K562 (cell line): ENCODE results near the gene SF3B4. TPM values are rescaled to one million over a fixed set of nuclear protein-coding genes. Genes with fewer than 3 reads are reported as not detected.
A peak's percentile ranks its signal among the peaks of the same experiment; 100 is the strongest.

Source experiments
- CSDE1 ChIP-seq, 2 experiments: fragments of 450-650 bp; IDR thresholded peaks; 2 replicates each; pipeline ENCODE4 v1.6.1; 2016; ENCODE audit warnings: mild to moderate bottlenecking in 1 of 2
- FOXO4 ChIP-seq: fragments of 450-650 bp; formaldehyde crosslinking; IDR thresholded peaks from 2 replicates; pipeline ENCODE4 v1.4.0; 2020; ENCODE audit warnings: mild to moderate bottlenecking, moderate library complexity
- PTTG1 ChIP-seq: fragments of 450-650 bp; IDR thresholded peaks from 2 replicates; pipeline ENCODE4 v1.6.1; 2016; ENCODE audit warnings: low read depth, mild to moderate bottlenecking, missing genetic modification characterization, missing compliant biosample characterization
- RAD51 ChIP-seq: fragments of 450-650 bp; IDR thresholded peaks from 2 replicates; pipeline ENCODE4 v1.7.1; 2016; ENCODE audit warnings: low read depth, mild to moderate bottlenecking, borderline replicate concordance
- RBM25 ChIP-seq: fragments of 200-400 bp; formaldehyde crosslinking; IDR thresholded peaks from 2 replicates; pipeline ENCODE4 v1.6.1; 2018; ENCODE audit warnings: low read length, low read depth, moderate library complexity; ENCODE audit not compliant: severe bottlenecking
- STAT6 ChIP-seq: sonication (generic); formaldehyde crosslinking; IDR thresholded peaks from 2 replicates; pipeline ENCODE4 v1.8.1; 2023; ENCODE audit warnings: mild to moderate bottlenecking, missing genetic modification reagents
- XRCC3 ChIP-seq: fragments of 450-650 bp; IDR thresholded peaks from 2 replicates; pipeline ENCODE4 v1.6.1; 2017; ENCODE audit warnings: mild to moderate bottlenecking, moderate library complexity
- ZNF146 ChIP-seq: IDR thresholded peaks from one replicate; pipeline ENCODE4 v1.6.1; 2018; ENCODE audit warnings: missing compliant biosample characterization; ENCODE audit not compliant: unreplicated experiment
- polyA plus RNA-seq, 8 experiments: library from polyadenylated mRNA; depleted of rRNA in 4 of 8; stranded (reverse) in 5 of 8; unstranded in 3 of 8; fragments of >200 nt; fragmentation: Nextera tagmentation in 2 of 8; fragmentation: Illumina TruSeq in 1 of 8; extraction: Ambion mirVana in 2 of 8; extraction: Trizol in 1 of 8; gene quantifications; 2 replicates each; pipeline versions ENCODE4 v1.2.1 to v1.2.3, GENCODE V29; 2011 to 2014; ENCODE audit warnings: inconsistent platforms in 1 of 8, missing spikeins in 1 of 8
- total RNA-seq, 7 experiments: library from RNA; depleted of rRNA in 6 of 7; stranded (reverse); fragments of >200 nt in 6 of 7; fragmentation: Illumina TruSeq in 2 of 7; extraction: Trizol in 2 of 7; gene quantifications; 2 replicates each; pipeline versions ENCODE4 v1.2.1 to v1.2.3, GENCODE V29; 2011 to 2021; ENCODE audit warnings: low replicate concordance in 1 of 7
- TF ChIP-seq, protein P1 (sequence below), 2 experiments: fragments of 200-800 bp in 1 of 2; sonication (Bioruptor generic) in 1 of 2; sonication (generic) in 1 of 2; formaldehyde crosslinking in 1 of 2; IDR thresholded peaks in 1 of 2; conservative IDR thresholded peaks in 1 of 2; 2 replicates each; pipeline versions ENCODE4 v1.5.0 to v1.6.1; 2016 to 2020; ENCODE audit warnings: missing compliant biosample characterization in 1 of 2, missing genetic modification characterization in 1 of 2, missing genetic modification reagents in 1 of 2
- TF ChIP-seq, protein P2 (sequence below): fragments of 450-650 bp; IDR thresholded peaks from 2 replicates; pipeline ENCODE4 v1.6.1; 2016; ENCODE audit warnings: borderline replicate concordance
- TF ChIP-seq, protein P3 (sequence below), 2 experiments: fragments of 150-350 bp in 1 of 2; IDR thresholded peaks; 2 replicates each; pipeline ENCODE4 v1.6.1; 2012 to 2016; ENCODE audit warnings: low read depth in 2 of 2, low read length in 2 of 2, mild to moderate bottlenecking in 1 of 2, moderate library complexity in 1 of 2
- TF ChIP-seq, protein P4 (sequence below): sonication (generic); formaldehyde crosslinking; IDR thresholded peaks from 2 replicates; pipeline ENCODE4 v1.8.1; 2023; ENCODE audit warnings: mild to moderate bottlenecking, missing genetic modification reagents

SF3B4 gene
- total and polyA plus RNA-seq, 9 of the 15 experiments (the other 6 are each of a cell fraction or from before 2014, with no cell fraction given) = 3.0 to 88.0 (median 26.1) TPM

- TF ChIP-seq STAT6 (CRISPR knock-in tag) (no peak; the same call in 1 of the 2 replicates), RAD51 (no peak), PTTG1 (tag) (no peak), XRCC3 (no peak), FOXO4 (CRISPR knock-in tag) (no peak), ZNF146 (CRISPR knock-in tag) (no peak), RBM25 (peak; percentile 63), CSDE1 (IDR thresholded peaks at IDR 0.05) (no peak; a peak in 1 of 4 replicates)
- TF ChIP-seq, protein P1, sequence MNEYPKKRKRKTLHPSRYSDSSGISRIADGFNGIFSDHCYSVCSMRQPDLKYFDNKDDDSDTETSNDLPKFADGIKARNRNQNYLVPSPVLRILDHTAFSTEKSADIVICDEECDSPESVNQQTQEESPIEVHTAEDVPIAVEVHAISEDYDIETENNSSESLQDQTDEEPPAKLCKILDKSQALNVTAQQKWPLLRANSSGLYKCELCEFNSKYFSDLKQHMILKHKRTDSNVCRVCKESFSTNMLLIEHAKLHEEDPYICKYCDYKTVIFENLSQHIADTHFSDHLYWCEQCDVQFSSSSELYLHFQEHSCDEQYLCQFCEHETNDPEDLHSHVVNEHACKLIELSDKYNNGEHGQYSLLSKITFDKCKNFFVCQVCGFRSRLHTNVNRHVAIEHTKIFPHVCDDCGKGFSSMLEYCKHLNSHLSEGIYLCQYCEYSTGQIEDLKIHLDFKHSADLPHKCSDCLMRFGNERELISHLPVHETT (CRISPR knock-in tag; conservative IDR thresholded peaks at IDR 0.05 in 1 of 2, IDR thresholded peaks at IDR 0.05 in 1 of 2) = no peak
- TF ChIP-seq, protein P2, sequence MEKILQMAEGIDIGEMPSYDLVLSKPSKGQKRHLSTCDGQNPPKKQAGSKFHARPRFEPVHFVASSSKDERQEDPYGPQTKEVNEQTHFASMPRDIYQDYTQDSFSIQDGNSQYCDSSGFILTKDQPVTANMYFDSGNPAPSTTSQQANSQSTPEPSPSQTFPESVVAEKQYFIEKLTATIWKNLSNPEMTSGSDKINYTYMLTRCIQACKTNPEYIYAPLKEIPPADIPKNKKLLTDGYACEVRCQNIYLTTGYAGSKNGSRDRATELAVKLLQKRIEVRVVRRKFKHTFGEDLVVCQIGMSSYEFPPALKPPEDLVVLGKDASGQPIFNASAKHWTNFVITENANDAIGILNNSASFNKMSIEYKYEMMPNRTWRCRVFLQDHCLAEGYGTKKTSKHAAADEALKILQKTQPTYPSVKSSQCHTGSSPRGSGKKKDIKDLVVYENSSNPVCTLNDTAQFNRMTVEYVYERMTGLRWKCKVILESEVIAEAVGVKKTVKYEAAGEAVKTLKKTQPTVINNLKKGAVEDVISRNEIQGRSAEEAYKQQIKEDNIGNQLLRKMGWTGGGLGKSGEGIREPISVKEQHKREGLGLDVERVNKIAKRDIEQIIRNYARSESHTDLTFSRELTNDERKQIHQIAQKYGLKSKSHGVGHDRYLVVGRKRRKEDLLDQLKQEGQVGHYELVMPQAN = no peak; the same call in none of the 2 replicates
- TF ChIP-seq, protein P3, sequence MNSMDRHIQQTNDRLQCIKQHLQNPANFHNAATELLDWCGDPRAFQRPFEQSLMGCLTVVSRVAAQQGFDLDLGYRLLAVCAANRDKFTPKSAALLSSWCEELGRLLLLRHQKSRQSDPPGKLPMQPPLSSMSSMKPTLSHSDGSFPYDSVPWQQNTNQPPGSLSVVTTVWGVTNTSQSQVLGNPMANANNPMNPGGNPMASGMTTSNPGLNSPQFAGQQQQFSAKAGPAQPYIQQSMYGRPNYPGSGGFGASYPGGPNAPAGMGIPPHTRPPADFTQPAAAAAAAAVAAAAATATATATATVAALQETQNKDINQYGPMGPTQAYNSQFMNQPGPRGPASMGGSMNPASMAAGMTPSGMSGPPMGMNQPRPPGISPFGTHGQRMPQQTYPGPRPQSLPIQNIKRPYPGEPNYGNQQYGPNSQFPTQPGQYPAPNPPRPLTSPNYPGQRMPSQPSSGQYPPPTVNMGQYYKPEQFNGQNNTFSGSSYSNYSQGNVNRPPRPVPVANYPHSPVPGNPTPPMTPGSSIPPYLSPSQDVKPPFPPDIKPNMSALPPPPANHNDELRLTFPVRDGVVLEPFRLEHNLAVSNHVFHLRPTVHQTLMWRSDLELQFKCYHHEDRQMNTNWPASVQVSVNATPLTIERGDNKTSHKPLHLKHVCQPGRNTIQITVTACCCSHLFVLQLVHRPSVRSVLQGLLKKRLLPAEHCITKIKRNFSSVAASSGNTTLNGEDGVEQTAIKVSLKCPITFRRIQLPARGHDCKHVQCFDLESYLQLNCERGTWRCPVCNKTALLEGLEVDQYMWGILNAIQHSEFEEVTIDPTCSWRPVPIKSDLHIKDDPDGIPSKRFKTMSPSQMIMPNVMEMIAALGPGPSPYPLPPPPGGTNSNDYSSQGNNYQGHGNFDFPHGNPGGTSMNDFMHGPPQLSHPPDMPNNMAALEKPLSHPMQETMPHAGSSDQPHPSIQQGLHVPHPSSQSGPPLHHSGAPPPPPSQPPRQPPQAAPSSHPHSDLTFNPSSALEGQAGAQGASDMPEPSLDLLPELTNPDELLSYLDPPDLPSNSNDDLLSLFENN (IDR thresholded peaks at IDR 0.05; ENCODE audit: low read depth in 2 of 2, low read length in 2 of 2) = peak in 1 of 2 experiments; percentile 68; a peak in 1 of 4 replicates
- TF ChIP-seq, protein P4, sequence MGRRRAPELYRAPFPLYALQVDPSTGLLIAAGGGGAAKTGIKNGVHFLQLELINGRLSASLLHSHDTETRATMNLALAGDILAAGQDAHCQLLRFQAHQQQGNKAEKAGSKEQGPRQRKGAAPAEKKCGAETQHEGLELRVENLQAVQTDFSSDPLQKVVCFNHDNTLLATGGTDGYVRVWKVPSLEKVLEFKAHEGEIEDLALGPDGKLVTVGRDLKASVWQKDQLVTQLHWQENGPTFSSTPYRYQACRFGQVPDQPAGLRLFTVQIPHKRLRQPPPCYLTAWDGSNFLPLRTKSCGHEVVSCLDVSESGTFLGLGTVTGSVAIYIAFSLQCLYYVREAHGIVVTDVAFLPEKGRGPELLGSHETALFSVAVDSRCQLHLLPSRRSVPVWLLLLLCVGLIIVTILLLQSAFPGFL (CRISPR knock-in tag) = no peak
Measured at GRCh38 chr1:149887456-149888246, 40.0 kb downstream of the SF3B4 start (continued).
